ENCODE measurements around the gene ADGRL1. TPM values are rescaled to one million over a fixed set of nuclear protein-coding genes. Genes with fewer than 3 reads are reported as not detected.

Gene ADGRL1
- total RNA-seq, 3 donors from 2014 or later: 11.2 to 14.7 (median 11.6) TPM

DNA sequence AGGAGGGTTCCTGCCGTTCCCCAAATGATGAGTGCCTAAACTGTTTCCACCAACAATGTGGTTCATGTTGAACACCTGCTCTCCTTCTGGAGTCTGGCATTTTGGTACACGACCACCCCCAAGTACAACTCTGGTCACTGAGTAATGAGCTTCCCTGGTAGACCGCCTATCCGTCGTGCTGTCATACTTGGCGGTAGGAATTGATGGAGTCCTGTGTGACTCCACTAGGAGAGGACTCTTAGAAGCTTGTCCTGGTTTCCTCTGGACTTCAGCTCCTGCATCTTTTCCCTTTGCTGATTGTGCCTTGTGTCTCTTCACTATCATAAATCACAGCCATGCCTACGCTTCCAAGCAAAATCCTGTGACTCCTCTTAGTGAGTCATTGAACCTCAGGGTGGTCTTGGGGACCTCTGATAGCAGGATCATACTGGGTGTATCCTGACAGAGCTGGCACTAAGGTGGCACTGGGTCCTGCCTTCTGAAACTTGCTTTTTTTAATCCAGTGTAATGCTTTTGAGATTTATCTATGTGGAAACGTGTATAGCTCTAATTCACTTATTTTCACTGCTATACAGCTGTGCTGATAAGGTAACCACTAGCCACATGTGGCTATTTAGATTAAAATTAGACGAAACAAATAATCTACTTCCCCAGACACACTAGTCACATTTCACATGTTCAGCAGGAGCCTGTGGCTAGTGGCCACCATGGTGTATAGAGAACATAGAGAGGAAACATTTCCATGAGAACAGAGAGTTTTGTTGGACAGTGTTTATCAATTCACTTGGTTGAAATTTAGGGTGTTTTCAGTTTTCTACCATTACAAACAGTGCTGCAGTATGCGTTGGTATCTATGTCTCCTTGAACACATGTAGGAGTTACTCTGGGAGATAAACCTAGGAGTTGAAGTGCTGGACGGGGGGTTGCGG lies 63.4 kb downstream of the ADGRL1 start:
- H3K27ac ChIP-seq: no peak overlapping the region
- peaks cover 0 to 3% of the 10 kb centered on the region in 2 donors for H3K4me1 ChIP-seq
- no peak for TF ChIP-seq POLR2AphosphoS5 (IDR thresholded peaks at IDR 0.05)
- TF ChIP-seq CTCF (IDR thresholded peaks at IDR 0.05): no peak
- no peak for TF ChIP-seq POLR2A (IDR thresholded peaks at IDR 0.05)
- H3K4me3 ChIP-seq: no peak overlapping the region
- no peak for DNase-seq (ENCODE audit: low spot score in 2 of 2)
- H3K27me3 ChIP-seq: no peaks in the 10 kb centered on the region
- intact Hi-C loops (cut with DNase I; ENCODE audit: low total_unique reads): loop anchor here (2.0 kb wide), 1 partner anchor 54 kb away; no protein-coding TSS in a partner anchor
- no peaks in the 10 kb centered on the region for H3K9me3 ChIP-seq
- no peaks in the 10 kb centered on the region for H3K36me3 ChIP-seq

GRCh38 chr19:14141041-14141440 lies 64.9 kb downstream of the ADGRL1 start:
- no peaks in the 10 kb centered on the region for H3K27me3 ChIP-seq
- TF ChIP-seq CTCF (IDR thresholded peaks at IDR 0.05) (no peak), POLR2A (IDR thresholded peaks at IDR 0.05) (no peak), POLR2AphosphoS5 (IDR thresholded peaks at IDR 0.05) (no peak)
- H3K36me3 ChIP-seq: no peaks in the 10 kb centered on the region
- no peak overlapping the region for H3K27ac ChIP-seq
- H3K4me3 ChIP-seq: no peak overlapping the region
- DNase-seq (ENCODE audit: low spot score in 2 of 2): no peak
- no peaks in the 10 kb centered on the region for H3K9me3 ChIP-seq
- H3K4me1 ChIP-seq: peaks cover 0 to 1% of the 10 kb centered on the region in 2 donors
- intact Hi-C loops (cut with DNase I; ENCODE audit: low total_unique reads): no loop called here

DNA sequence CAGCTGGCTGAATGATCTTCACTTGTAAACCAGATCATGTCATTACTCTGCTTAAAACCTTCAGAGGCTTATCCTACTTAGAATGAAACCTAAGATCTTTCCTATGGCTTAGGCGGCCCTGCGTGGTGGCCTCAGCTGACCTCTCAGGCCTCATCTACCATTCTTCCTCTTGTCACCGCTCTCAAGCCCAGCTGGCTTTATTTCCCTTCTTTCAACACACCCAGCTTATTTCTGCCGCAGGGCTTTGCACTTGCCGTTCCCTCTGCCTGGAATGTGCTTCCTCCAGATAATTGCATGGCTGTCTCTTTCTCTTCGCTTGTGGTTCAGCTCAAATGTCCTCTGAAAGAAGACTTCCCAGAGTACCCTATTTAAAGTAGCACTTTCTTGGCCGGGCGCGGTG lies 66.0 kb downstream of the ADGRL1 start:
- Histone ChIP-seq H3K27me3 (no peaks in the 10 kb centered on the region), H3K4me1 (peaks cover 0 to 4% of the 10 kb centered on the region in 2 donors), H3K27ac (peak overlapping the region in 1 of 2 donors; percentile 40), H3K4me3 (no peak overlapping the region), H3K9me3 (no peaks in the 10 kb centered on the region), H3K36me3 (no peaks in the 10 kb centered on the region)
- intact Hi-C loops (cut with DNase I; ENCODE audit: low total_unique reads): no loop called here
- DNase-seq (ENCODE audit: low spot score in 2 of 2): no peak
- TF ChIP-seq CTCF (IDR thresholded peaks at IDR 0.05): no peak
- TF ChIP-seq POLR2A (IDR thresholded peaks at IDR 0.05): no peak
- no peak for TF ChIP-seq POLR2AphosphoS5 (IDR thresholded peaks at IDR 0.05)

DNA sequence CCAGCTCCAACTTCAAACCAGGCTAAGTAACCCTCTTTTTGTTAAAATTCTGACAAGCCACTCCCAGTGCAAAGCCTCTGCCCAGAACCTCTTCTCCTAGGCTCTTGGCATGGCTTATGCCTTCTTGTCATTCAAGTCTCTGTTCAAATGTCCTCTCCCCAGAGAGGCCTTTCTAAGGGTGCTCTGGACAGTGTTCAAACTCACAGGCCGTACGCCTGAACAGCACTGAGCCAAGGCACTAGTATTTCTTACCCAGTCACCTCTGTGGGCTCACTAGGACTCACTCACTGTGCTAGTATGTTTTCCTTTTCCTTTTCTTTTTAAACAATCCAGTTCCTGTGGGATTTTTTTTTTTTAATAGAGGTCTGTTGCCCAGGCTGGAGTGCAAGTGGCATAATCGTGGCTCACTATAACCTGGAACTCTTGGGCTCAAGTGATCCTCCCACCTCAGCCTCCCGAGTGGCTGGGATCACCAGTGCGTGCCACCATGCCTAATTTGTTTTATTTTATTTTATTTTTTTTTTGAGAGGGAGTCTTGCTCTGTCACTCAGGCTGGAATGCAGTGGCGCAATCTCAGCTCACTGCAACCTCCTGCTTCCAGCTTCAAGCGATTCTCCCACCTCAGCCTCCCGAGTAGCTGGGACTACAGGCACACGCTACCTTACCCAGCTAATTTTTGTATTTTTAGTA lies 67.2 kb downstream of the ADGRL1 start:
- Histone ChIP-seq H3K27ac (peak overlapping the region; percentile 59 to 98), H3K9me3 (no peaks in the 10 kb centered on the region), H3K27me3 (no peaks in the 10 kb centered on the region), H3K4me1 (peaks cover 0 to 4% of the 10 kb centered on the region in 2 donors), H3K4me3 (no peak overlapping the region), H3K36me3 (no peaks in the 10 kb centered on the region)
- DNase-seq (ENCODE audit: low spot score in 2 of 2): no peak
- TF ChIP-seq POLR2AphosphoS5 (IDR thresholded peaks at IDR 0.05): no peak
- TF ChIP-seq CTCF (IDR thresholded peaks at IDR 0.05): no peak
- TF ChIP-seq POLR2A (IDR thresholded peaks at IDR 0.05): no peak
- intact Hi-C loops (cut with DNase I; ENCODE audit: low total_unique reads): no loop called here

Data from breast epithelium (tissue), 4 donors.